GM21723 (cell line): ENCODE measurements around the gene ACTR3.

ENCODE experiments used
- ATAC-seq: cut with Tn5 transposase; IDR thresholded peaks from one replicate; pipeline ENCODE4 v1.9.1; 2021; ENCODE audit warnings: mild to moderate bottlenecking, moderate library complexity; ENCODE audit not compliant: unreplicated experiment

Gene ACTR3

DNA sequence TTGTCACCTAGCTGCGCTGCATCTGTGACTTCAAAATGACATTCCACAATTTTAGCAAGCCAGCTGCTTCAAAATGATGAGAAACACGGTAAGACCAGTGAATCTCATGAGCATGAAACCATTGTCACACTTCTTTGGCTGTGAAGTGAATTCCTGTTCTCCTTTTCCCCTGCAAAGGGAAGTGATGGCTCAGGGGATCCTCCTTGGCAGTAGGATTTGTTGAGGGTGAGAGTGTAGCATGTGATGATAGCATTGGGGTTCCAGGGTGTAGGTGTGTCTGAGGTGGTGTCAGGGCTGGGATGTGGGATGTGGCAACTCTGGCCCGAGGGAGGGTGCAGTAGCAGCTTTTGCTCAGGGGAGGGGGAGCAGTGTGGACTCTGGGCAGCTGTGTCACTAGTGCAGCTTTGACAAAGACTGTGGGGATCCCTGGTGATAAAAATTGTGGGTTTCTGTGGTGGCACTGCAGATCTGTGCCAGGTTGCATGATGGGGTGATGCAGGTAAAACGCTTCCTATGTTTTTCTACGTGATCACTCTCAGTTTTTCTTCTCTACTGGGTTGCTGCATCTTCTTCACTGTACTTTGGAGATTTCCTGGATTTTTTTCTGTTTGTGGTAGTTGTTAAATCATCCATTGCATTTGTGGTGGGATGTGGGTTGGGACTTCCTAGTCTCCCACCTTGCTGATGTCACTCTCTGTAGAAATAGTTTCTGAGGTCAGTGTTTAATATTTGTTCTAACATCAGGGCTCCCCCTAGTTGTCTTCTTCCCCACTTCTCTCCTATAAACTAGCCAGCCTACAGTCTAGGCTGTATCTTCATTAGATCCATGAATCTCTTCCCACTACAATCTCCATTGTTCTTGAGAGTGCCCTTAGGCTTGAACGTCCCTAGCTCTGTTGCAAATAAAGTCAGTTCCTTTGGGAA lies 107.0 kb downstream of the ACTR3 start:
- ATAC-seq, result no peak

DNA sequence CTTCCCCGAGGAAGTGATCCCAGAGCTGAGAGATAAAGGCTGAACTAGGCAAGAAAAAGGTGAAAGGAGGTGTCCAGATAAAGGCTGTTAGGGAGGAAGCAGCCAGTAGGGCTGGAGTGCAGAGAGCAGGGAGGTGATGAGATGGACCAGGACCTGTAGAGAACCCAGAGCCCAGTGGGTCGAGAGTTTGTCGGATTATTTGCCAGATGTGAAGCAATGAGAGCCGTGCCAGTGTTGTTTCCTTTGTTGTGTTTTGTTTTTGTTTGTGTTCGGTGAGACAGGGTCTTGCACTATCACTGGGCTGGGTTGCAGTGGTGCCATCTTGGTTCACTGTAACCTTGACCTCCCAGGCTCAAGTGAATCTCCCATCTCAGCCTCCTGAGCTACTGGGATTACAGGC lies 111.3 kb downstream of the ACTR3 start:
- no peak for ATAC-seq

DNA sequence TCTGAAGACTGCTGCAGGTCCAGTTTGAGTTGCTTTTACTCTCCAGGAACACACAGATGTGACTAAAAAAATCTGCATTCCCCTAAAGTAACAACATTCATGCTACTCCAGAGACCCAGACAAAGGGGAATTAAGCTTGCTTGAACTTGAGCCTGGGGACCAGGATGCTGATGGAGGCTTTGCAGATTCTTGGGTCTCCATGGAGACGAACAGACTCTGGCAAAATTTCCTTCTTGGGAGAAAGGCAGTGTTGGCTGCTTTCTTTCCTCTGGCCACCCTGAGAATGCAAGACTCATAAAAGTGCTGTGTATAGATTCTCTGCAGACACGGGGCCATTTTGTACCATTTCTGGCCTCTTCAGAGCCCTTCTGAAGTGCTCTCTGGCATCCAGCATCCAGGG lies 112.0 kb downstream of the ACTR3 start:
- no peak for ATAC-seq

DNA sequence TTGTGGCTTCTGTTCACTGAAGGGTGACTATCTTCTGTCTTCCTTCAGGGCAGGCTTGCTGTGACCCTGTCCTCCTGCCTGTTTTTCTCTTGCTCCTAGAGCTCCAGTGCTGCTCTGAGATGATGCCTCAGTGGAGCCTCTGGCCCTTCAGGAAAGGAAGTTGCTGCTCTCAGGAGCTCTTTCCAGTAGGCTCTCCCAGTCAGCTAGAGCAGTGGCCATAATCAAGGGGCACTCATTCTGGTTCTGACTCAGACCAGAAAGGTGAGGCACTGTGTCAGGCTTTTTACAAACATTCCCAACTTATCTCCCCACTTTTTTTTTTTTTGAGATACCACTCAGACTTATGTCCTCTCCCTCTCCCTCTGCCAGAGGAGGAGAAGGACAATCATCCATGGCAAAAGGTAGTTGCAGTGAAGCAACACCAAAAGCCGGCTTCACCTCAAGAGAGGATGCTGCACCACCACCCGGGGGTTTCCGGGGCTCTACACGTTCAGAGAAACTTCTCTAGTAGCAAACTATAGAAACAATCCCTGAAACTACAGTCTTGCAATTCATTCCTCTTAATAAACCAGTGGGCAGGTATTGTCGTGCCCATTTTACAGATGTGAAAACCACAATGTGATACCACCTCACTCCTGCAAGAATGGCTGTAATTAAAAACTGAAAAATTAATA lies 115.4 kb downstream of the ACTR3 start:
- ATAC-seq, result no peak

DNA sequence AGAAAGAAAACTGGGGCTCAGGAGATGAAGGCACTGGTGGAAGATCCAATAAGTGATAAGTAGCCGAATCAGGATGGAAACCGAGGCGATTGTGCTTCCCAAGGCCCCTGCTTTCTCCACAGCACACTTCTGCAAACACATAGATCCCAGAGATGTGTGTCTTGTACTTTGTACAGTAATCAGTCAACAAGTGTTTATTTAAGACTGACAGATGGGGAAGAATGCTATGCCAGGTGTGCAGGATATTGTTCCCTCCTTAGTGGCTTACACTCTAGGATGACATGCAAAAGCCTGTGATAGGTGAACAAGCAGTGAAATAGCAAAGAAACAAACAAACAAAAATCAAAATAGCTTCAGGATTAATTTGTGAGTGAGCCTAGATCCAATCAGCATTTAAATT lies 116.6 kb downstream of the ACTR3 start:
- no peak for ATAC-seq

DNA sequence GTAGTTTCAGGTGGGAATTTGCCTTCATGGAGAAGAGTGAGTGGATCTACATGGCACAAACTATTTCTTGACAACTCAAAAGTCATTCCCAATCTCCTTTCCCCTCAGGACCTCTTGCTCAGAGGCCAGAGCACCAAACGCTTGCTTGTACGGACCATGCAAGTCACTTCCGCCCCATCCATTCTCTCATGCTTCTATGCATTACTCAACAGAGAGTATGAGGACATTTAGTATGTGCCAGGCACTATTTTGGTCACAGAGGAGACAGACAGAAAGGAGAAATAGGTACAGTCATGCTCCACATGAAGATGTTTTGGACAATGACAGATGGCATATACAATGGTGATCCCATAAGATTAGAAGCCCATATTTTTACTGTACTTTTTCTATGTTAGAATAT lies 117.5 kb downstream of the ACTR3 start:
- ATAC-seq, result no peak

DNA sequence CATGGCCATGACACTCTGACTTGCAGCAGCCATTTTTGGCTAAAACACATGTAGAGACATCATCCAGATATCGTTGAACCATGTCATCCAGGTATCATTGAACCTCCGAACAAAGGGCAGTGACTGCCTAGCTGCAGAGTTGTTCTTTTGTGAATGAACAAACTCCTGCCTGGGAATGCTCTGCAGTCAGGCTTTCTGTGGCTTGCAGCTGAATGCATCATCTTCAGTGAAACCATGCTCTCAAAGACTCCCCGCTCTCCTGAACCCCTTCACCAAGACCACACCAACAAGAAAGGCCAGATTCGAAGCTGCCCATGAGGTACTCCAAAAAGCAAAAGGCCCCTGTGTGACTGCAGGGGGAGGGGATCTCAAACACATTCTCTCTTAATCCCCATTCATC lies 118.8 kb downstream of the ACTR3 start:
- no peak for ATAC-seq

DNA sequence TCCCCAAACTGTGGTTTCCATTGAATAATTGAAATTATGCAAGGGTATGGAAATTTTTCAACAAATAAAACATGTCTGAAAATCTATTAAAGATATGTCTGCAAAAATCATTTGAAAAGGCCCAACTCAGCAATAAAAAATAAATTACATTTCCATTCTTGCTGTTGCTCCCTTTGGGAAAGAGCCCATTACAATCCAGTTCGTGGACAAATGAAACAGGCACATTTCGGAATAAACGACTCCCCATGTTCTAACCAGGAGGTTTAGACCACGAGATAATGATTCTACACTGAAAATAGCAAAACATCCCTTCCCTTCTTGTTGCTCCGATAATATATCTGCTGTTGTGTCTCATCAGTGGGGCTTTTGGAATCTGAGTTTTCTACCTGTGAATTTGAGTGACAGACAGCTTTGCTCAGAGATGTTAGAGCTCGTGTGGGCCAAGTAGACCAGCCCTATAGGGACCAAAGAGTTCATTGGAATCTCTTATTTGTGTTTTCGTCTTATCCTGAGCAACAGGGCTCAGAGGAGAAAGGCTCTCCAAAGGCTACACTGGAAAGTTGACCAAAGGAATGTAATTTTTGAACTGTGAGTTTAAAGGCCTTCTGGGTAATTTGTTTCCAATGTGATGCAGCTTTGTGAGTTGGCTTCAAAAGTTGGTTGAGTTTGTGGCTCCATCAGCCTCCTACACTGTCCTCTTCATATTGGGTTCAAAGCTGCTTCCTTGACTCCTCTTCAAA lies 119.5 kb downstream of the ACTR3 start:
- ATAC-seq, result no peak

DNA sequence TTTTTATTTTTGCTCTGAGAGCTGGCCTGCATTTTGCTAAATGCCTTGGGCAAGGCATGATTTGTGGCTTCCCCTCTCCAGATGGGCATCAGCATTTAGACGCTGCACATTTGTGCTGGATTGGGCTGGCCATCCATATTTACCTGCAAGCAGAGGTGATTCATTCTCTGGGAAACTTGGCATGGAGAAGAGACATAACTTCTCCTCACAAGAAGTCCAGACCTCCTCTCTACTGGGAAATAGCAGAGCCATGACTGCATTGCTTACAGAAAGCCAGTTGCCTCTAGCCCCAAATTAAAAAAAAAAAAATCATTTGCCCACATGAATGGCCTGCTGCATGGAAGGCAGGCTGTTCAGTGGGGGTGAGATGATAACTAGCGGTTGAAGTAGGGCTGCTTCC lies 120.1 kb downstream of the ACTR3 start:
- ATAC-seq, result no peak

DNA sequence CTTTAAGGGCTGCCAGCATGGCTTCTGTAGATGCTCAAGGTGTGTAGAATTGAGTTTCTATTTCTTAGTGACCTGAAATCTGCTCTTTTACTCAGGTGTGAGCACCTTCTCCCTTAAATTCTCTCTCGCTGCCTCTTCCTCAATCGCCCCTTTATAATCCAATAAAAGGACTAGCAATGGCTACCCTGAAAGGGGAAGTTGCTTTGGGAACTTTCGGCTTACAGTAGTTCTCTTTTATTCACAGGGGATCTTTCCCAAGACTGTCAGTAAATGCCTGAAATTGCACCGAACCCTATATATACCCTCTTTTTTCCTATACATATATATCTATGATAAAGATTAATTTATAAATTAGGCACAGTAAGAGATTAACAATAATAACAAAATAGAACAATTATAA lies 121.8 kb downstream of the ACTR3 start:
- no peak for ATAC-seq
